ENCODE measurements around the gene MT1F. TPM values are rescaled to one million over a fixed set of nuclear protein-coding genes. Genes with fewer than 3 reads are reported as not detected.

The MT1F gene
- total RNA-seq, result 1.4 and 4.3 TPM in 2 replicates

GRCh38 chr16:56657555-56658326 lies at the start of gene MT1F:
TSS of gene MT1F (plus strand) at chr16:56657959. CDS start at chr16:56658059, 100 bp downstream.

GRCh38 chr16:56608043-56608875 lies 49.5 kb upstream of the MT1F start, which contains the start of gene MT2A:
TSS of gene MT2A (plus strand) at chr16:56608584. CDS start at chr16:56608656, 72 bp downstream.

GRCh38 chr16:56625140-56625942 lies 32.4 kb upstream of the MT1F start, which contains the start of gene MT1E:
TSS of gene MT1E (plus strand) at chr16:56625781. CDS start at chr16:56625852, 71 bp downstream.

GRCh38 chr16:56632156-56632847 lies 25.5 kb upstream of the MT1F start, which contains the start of gene MT1M:
TSS of gene MT1M (plus strand) at chr16:56632659. CDS start at chr16:56632732, 73 bp downstream.

GRCh38 chr16:56637814-56638750 lies 19.7 kb upstream of the MT1F start, which contains the start of gene MT1A:
TSS of gene MT1A (plus strand) at chr16:56638666. CDS start at chr16:56638739, 73 bp downstream.

GRCh38 chr16:56651586-56651985 lies 6.2 kb upstream of the MT1F start, which contains the start of gene MT1B:
TSS of gene MT1B (plus strand) at chr16:56651886. CDS start at chr16:56651954, 68 bp downstream.

GRCh38 chr16:56667581-56668571 lies 10.1 kb downstream of the MT1F start, which contains the start of gene MT1G:
TSS of gene MT1G (minus strand) at chr16:56668065. CDS start at chr16:56667993, 72 bp downstream.

GRCh38 chr16:56669005-56669839 lies 11.5 kb downstream of the MT1F start, which contains the start of gene MT1H:
TSS of gene MT1H (plus strand) at chr16:56669814. CDS start at chr16:56669885, 71 bp downstream.

GRCh38 chr16:56681939-56682702 lies 24.4 kb downstream of the MT1F start, which contains the start of gene MT1X:
TSS of gene MT1X (plus strand) at chr16:56682470. CDS start at chr16:56682541, 71 bp downstream.

Other genes with a start within 250 kb of the MT1F start
- gene AMFR, start 232.4 kb upstream of the MT1F start, total RNA-seq, result 235 and 267 TPM in 2 replicates
- gene NUDT21, start 206.6 kb upstream of the MT1F start, total RNA-seq, result 39.6 and 59.7 TPM in 2 replicates
- gene OGFOD1, start 206.4 kb upstream of the MT1F start, total RNA-seq, result 63.6 and 156 TPM in 2 replicates
- gene BBS2, start 137.9 kb upstream of the MT1F start, total RNA-seq, result 57.6 and 62.5 TPM in 2 replicates
- not detected in 2 replicates for gene MT4, start 92.9 kb upstream of the MT1F start, total RNA-seq
- not detected in 2 replicates for gene MT3, start 68.4 kb upstream of the MT1F start, total RNA-seq
- gene MT2A, start 49.4 kb upstream of the MT1F start, total RNA-seq, result 15.4 and 173 TPM in 2 replicates
- 74.2 and 274 TPM in 2 replicates for gene MT1E, start 32.2 kb upstream of the MT1F start, total RNA-seq
- gene MT1M, start 25.3 kb upstream of the MT1F start, total RNA-seq, result 0.34 and 0.57 TPM in 2 replicates
- not detected in 2 replicates for gene MT1A, start 19.3 kb upstream of the MT1F start, total RNA-seq
- gene MT1B, start 6.1 kb upstream of the MT1F start, total RNA-seq, result not detected in 2 replicates
- 0.68 and 3.3 TPM in 2 replicates for gene MT1G, start 10.1 kb downstream of the MT1F start, total RNA-seq
- not detected in 2 replicates for gene MT1H, start 11.9 kb downstream of the MT1F start, total RNA-seq
- gene MT1X, start 24.5 kb downstream of the MT1F start, total RNA-seq, result 103 and 1,248 TPM in 2 replicates
- gene NUP93, start 72.2 kb downstream of the MT1F start, total RNA-seq, result 55.5 and 57.1 TPM in 2 replicates
- gene SLC12A3, start 207.2 kb downstream of the MT1F start, total RNA-seq, result not detected in 2 replicates

All from nasal cavity respiratory epithelium epithelial cell of viscerocranial mucosa (primary cell).